ENCODE measurements around the gene KCNE3.

KCNE3 gene

GRCh38 chr11:74434528-74434927 lies 32.8 kb downstream of the KCNE3 start:
- Histone ChIP-seq H3K27ac (ENCODE audit: low read depth, low read length) (no peak overlapping the region), H3K4me1 (ENCODE audit: control insufficient read depth in 1 of 2, insufficient read depth in 2 of 2, low read length in 2 of 2) (no peaks in the 10 kb centered on the region), H3K27me3 (ENCODE audit: insufficient read depth, low read length) (no peaks in the 10 kb centered on the region), H3K4ac (ENCODE audit: low read depth, low read length) (no peak overlapping the region), H2AFZ (ENCODE audit: insufficient read depth, low read length, poor library complexity) (no peak overlapping the region), H4K12ac (ENCODE audit: low read depth, low read length) (no peak overlapping the region), H4K91ac (ENCODE audit: low read depth, low read length) (no peak overlapping the region), H3K36me3 (ENCODE audit: control insufficient read depth in 1 of 2, insufficient read depth in 2 of 2, low read length in 2 of 2) (no peaks in the 10 kb centered on the region), H3K4me2 (ENCODE audit: low read length) (no peak overlapping the region), H3K79me1 (ENCODE audit: low read length) (no peaks in the 10 kb centered on the region), H3K23ac (ENCODE audit: low read length) (no peak overlapping the region), H2BK12ac (ENCODE audit: low read length) (no peak overlapping the region), H3K9ac (ENCODE audit: low read length) (no peak overlapping the region), H3K79me2 (ENCODE audit: control insufficient read depth, insufficient read depth, low read length, poor library complexity) (no peaks in the 10 kb centered on the region), H2BK5ac (ENCODE audit: low read depth, low read length, poor library complexity) (no peak overlapping the region), H3K4me3 (ENCODE audit: low read depth, low read length) (no peak overlapping the region), H3K14ac (ENCODE audit: low read length) (no peak overlapping the region), H4K8ac (ENCODE audit: low read depth, low read length) (no peak overlapping the region), H2BK120ac (ENCODE audit: insufficient read depth, low read length, poor library complexity) (no peak overlapping the region), H3K9me3 (ENCODE audit: insufficient read depth, low read depth, low read length) (no peaks in the 10 kb centered on the region), H2AK5ac (ENCODE audit: low read length) (no peak overlapping the region), H3K18ac (ENCODE audit: low read length) (no peak overlapping the region)
- DNase-seq, result no peak
- WGBS (ENCODE audit: extremely low coverage, insufficient coverage, insufficient read length), result no CpG with 5 or more reads among the region's 7 CpGs

- Histone ChIP-seq H4K8ac (ENCODE audit: low read depth, low read length) (no peak overlapping the region), H3K27me3 (ENCODE audit: insufficient read depth, low read length) (no peaks in the 10 kb centered on the region), H3K4me3 (ENCODE audit: low read depth, low read length) (no peak overlapping the region), H3K79me1 (ENCODE audit: low read length) (no peaks in the 10 kb centered on the region), H2BK5ac (ENCODE audit: low read depth, low read length, poor library complexity) (no peak overlapping the region), H3K18ac (ENCODE audit: low read length) (no peak overlapping the region), H3K9ac (ENCODE audit: low read length) (no peak overlapping the region), H4K91ac (ENCODE audit: low read depth, low read length) (no peak overlapping the region), H3K79me2 (ENCODE audit: control insufficient read depth, insufficient read depth, low read length, poor library complexity) (no peaks in the 10 kb centered on the region), H3K4me2 (ENCODE audit: low read length) (no peak overlapping the region), H3K4ac (ENCODE audit: low read depth, low read length) (no peak overlapping the region), H3K9me3 (ENCODE audit: insufficient read depth, low read depth, low read length) (no peaks in the 10 kb centered on the region), H4K12ac (ENCODE audit: low read depth, low read length) (no peak overlapping the region), H2AFZ (ENCODE audit: insufficient read depth, low read length, poor library complexity) (no peak overlapping the region), H2BK120ac (ENCODE audit: insufficient read depth, low read length, poor library complexity) (no peak overlapping the region), H2BK12ac (ENCODE audit: low read length) (no peak overlapping the region), H3K14ac (ENCODE audit: low read length) (no peak overlapping the region), H3K23ac (ENCODE audit: low read length) (no peak overlapping the region), H2AK5ac (ENCODE audit: low read length) (no peak overlapping the region), H3K36me3 (ENCODE audit: control insufficient read depth in 1 of 2, insufficient read depth in 2 of 2, low read length in 2 of 2) (no peaks in the 10 kb centered on the region), H3K27ac (ENCODE audit: low read depth, low read length) (no peak overlapping the region), H3K4me1 (ENCODE audit: control insufficient read depth in 1 of 2, insufficient read depth in 2 of 2, low read length in 2 of 2) (no peaks in the 10 kb centered on the region)
- DNase-seq, result no peak
- WGBS (ENCODE audit: extremely low coverage, insufficient coverage, insufficient read length), result 100% methylated on average over 1 of the region's 3 CpGs
These were observed 38.1 kb downstream of the KCNE3 start for GRCh38 chr11:74429205-74429604.

DNA sequence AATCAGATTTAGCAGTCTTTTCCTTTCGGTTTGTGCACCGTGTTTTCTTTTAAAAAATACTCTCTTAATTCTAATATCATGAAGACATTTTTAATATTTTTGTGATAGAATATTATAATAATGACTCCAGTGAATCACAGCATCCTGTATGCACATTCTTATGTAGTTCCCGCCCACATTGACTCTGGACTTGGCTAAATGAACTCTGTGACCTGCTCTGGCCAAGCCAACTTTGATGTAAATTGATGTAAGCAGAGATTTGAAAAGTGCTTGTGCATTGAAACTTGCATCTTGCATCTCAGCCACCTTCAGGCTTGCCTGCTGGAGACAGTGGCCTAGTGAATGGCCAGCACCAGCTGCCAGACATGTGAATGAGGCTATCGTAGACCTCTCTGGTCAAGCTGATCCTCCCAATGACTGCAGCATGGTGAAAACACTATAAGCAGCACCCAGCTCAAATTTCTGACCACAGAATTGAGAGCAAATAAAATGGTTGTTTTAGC lies 39.9 kb downstream of the KCNE3 start:
- WGBS (ENCODE audit: extremely low coverage, insufficient coverage, insufficient read length), result no CpG with 5 or more reads among the region's 4 CpGs
- Histone ChIP-seq H3K27me3 (ENCODE audit: insufficient read depth, low read length) (no peaks in the 10 kb centered on the region), H2BK120ac (ENCODE audit: insufficient read depth, low read length, poor library complexity) (no peak overlapping the region)

DNA sequence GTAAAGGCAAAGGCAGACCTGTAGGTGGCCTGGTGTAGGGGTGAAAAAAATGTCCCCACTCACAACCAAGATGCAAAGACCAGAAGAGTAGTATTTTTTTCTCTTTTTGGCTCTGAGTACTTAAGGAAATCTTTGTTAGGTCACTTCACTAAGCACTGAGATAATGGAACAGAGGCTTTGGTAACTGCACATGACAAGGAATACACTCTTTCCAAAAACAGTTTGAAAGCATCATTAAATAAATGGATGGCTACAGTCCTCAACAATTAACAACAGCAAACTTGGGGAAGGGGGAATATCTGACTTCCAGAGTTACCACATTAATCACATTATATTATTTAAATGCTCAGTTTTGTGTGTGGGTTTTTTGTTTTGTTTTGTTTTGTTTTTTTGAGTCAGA lies 42.2 kb downstream of the KCNE3 start:
- Histone ChIP-seq H3K4me3 (ENCODE audit: low read depth, low read length) (no peak overlapping the region), H4K8ac (ENCODE audit: low read depth, low read length) (no peak overlapping the region), H3K14ac (ENCODE audit: low read length) (no peak overlapping the region), H4K91ac (ENCODE audit: low read depth, low read length) (no peak overlapping the region), H2BK120ac (ENCODE audit: insufficient read depth, low read length, poor library complexity) (no peak overlapping the region), H2AK5ac (ENCODE audit: low read length) (no peak overlapping the region), H3K18ac (ENCODE audit: low read length) (no peak overlapping the region), H3K27me3 (ENCODE audit: insufficient read depth, low read length) (no peaks in the 10 kb centered on the region), H3K9ac (ENCODE audit: low read length) (no peak overlapping the region), H2AFZ (ENCODE audit: insufficient read depth, low read length, poor library complexity) (no peak overlapping the region), H3K79me1 (ENCODE audit: low read length) (no peaks in the 10 kb centered on the region), H3K4me1 (ENCODE audit: control insufficient read depth in 1 of 2, insufficient read depth in 2 of 2, low read length in 2 of 2) (no peaks in the 10 kb centered on the region), H3K4ac (ENCODE audit: low read depth, low read length) (no peak overlapping the region), H3K36me3 (ENCODE audit: control insufficient read depth in 1 of 2, insufficient read depth in 2 of 2, low read length in 2 of 2) (no peaks in the 10 kb centered on the region), H4K12ac (ENCODE audit: low read depth, low read length) (no peak overlapping the region), H3K27ac (ENCODE audit: low read depth, low read length) (no peak overlapping the region), H3K79me2 (ENCODE audit: control insufficient read depth, insufficient read depth, low read length, poor library complexity) (no peaks in the 10 kb centered on the region), H3K4me2 (ENCODE audit: low read length) (no peak overlapping the region), H2BK5ac (ENCODE audit: low read depth, low read length, poor library complexity) (no peak overlapping the region), H2BK12ac (ENCODE audit: low read length) (no peak overlapping the region), H3K23ac (ENCODE audit: low read length) (no peak overlapping the region), H3K9me3 (ENCODE audit: insufficient read depth, low read depth, low read length) (no peaks in the 10 kb centered on the region)
- no peak for DNase-seq

More for the DNA sequence above, 39.9 kb downstream of the KCNE3 start:
- Histone ChIP-seq H3K79me2 (ENCODE audit: control insufficient read depth, insufficient read depth, low read length, poor library complexity) (no peaks in the 10 kb centered on the region), H4K91ac (ENCODE audit: low read depth, low read length) (no peak overlapping the region), H3K4ac (ENCODE audit: low read depth, low read length) (no peak overlapping the region), H3K4me2 (ENCODE audit: low read length) (no peak overlapping the region), H3K9me3 (ENCODE audit: insufficient read depth, low read depth, low read length) (no peaks in the 10 kb centered on the region), H2BK12ac (ENCODE audit: low read length) (no peak overlapping the region), H3K36me3 (ENCODE audit: control insufficient read depth in 1 of 2, insufficient read depth in 2 of 2, low read length in 2 of 2) (no peaks in the 10 kb centered on the region), H3K79me1 (ENCODE audit: low read length) (no peaks in the 10 kb centered on the region), H3K27ac (ENCODE audit: low read depth, low read length) (no peak overlapping the region), H2AK5ac (ENCODE audit: low read length) (no peak overlapping the region), H2AFZ (ENCODE audit: insufficient read depth, low read length, poor library complexity) (no peak overlapping the region), H3K4me1 (ENCODE audit: control insufficient read depth in 1 of 2, insufficient read depth in 2 of 2, low read length in 2 of 2) (no peaks in the 10 kb centered on the region), H3K9ac (ENCODE audit: low read length) (no peak overlapping the region), H3K14ac (ENCODE audit: low read length) (no peak overlapping the region), H3K18ac (ENCODE audit: low read length) (no peak overlapping the region), H4K12ac (ENCODE audit: low read depth, low read length) (no peak overlapping the region), H2BK5ac (ENCODE audit: low read depth, low read length, poor library complexity) (no peak overlapping the region), H4K8ac (ENCODE audit: low read depth, low read length) (no peak overlapping the region), H3K4me3 (ENCODE audit: low read depth, low read length) (no peak overlapping the region), H3K23ac (ENCODE audit: low read length) (no peak overlapping the region)
- no peak for DNase-seq

All from trophoblast cell (in vitro differentiated cells and primary cell).